Measurements from ENCODE around the gene FILIP1L. TPM values are rescaled to one million over a fixed set of nuclear protein-coding genes. Genes with fewer than 3 reads are reported as not detected.

FILIP1L gene
- polyA plus RNA-seq, 1 of the 3 experiments (the other 2 are of a cell fraction) = 26.8 TPM

DNA sequence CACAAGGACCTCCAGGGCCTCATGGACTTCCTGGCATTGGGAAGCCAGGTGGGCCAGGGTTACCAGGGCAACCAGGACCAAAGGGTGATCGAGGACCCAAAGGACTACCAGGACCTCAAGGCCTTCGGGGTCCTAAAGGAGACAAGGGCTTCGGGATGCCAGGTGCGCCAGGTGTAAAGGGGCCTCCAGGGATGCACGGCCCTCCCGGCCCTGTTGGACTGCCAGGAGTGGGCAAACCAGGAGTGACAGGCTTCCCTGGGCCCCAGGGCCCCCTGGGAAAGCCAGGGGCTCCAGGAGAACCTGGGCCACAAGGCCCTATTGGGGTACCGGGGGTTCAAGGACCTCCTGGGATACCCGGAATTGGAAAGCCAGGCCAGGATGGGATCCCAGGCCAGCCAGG is 319.8 kb downstream of the FILIP1L start:
- no peak overlapping the region for H3K9ac ChIP-seq
- no peaks in the 10 kb centered on the region for H4K20me1 ChIP-seq (ENCODE audit: insufficient read depth)

More for the DNA sequence above, 319.8 kb downstream of the FILIP1L start:
- H3K4me3 ChIP-seq (ENCODE audit: low read depth in 2 of 2, low read length in 1 of 2) = no peak overlapping the region
- ChIA-PET POLR2A (no interaction called here), CTCF (no interaction called here)
- no peak overlapping the region for H3K27ac ChIP-seq (ENCODE audit: low read depth in 2 of 2, low read length in 1 of 2)
- H3K4me2 ChIP-seq = no peak overlapping the region
- no peaks in the 10 kb centered on the region for H3K9me3 ChIP-seq
- TF ChIP-seq, protein P1, sequence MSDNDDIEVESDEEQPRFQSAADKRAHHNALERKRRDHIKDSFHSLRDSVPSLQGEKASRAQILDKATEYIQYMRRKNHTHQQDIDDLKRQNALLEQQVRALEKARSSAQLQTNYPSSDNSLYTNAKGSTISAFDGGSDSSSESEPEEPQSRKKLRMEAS (IDR thresholded peaks at IDR 0.05; ENCODE audit: low read depth) = no peak
- TF ChIP-seq CHD2 (IDR thresholded peaks at IDR 0.05; ENCODE audit: low read length, partially characterized antibody) = no peak
- TF ChIP-seq POLR2AphosphoS5 (IDR thresholded peaks at IDR 0.05; ENCODE audit: low read depth, low read length) = no peak
- no peak for TF ChIP-seq GABPA (IDR thresholded peaks at IDR 0.05; ENCODE audit: low read depth)
- TF ChIP-seq MEF2A (IDR thresholded peaks at IDR 0.05; ENCODE audit: borderline replicate concordance, low read depth) = no peak
- no peak for TF ChIP-seq RAD21 (IDR thresholded peaks at IDR 0.05; ENCODE audit: low read length)
- no peak for TF ChIP-seq SIN3A (IDR thresholded peaks at IDR 0.05; ENCODE audit: borderline replicate concordance, low read depth, low read length)
- no peak for TF ChIP-seq RCOR1 (IDR thresholded peaks at IDR 0.05; ENCODE audit: low read length)
- TF ChIP-seq ELF1 (IDR thresholded peaks at IDR 0.05) = no peak
- TF ChIP-seq, protein P2, sequence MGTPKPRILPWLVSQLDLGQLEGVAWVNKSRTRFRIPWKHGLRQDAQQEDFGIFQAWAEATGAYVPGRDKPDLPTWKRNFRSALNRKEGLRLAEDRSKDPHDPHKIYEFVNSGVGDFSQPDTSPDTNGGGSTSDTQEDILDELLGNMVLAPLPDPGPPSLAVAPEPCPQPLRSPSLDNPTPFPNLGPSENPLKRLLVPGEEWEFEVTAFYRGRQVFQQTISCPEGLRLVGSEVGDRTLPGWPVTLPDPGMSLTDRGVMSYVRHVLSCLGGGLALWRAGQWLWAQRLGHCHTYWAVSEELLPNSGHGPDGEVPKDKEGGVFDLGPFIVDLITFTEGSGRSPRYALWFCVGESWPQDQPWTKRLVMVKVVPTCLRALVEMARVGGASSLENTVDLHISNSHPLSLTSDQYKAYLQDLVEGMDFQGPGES (IDR thresholded peaks at IDR 0.05; ENCODE audit: low read depth, low read length) = no peak
- TF ChIP-seq, protein P3, sequence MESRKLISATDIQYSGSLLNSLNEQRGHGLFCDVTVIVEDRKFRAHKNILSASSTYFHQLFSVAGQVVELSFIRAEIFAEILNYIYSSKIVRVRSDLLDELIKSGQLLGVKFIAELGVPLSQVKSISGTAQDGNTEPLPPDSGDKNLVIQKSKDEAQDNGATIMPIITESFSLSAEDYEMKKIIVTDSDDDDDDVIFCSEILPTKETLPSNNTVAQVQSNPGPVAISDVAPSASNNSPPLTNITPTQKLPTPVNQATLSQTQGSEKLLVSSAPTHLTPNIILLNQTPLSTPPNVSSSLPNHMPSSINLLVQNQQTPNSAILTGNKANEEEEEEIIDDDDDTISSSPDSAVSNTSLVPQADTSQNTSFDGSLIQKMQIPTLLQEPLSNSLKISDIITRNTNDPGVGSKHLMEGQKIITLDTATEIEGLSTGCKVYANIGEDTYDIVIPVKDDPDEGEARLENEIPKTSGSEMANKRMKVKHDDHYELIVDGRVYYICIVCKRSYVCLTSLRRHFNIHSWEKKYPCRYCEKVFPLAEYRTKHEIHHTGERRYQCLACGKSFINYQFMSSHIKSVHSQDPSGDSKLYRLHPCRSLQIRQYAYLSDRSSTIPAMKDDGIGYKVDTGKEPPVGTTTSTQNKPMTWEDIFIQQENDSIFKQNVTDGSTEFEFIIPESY (IDR thresholded peaks at IDR 0.05; ENCODE audit: borderline replicate concordance, low read depth) = no peak
- TF ChIP-seq NRF1 (IDR thresholded peaks at IDR 0.05; ENCODE audit: low read depth, low read length) = no peak
- no peak for TF ChIP-seq SMC3 (IDR thresholded peaks at IDR 0.05; ENCODE audit: low read depth, low read length)
- TF ChIP-seq GATA2 (CRISPR knock-in tag; IDR thresholded peaks at IDR 0.05) = no peak
- no peak for TF ChIP-seq FOXJ3 (CRISPR knock-in tag; IDR thresholded peaks at IDR 0.05)
- TF ChIP-seq, protein P4, sequence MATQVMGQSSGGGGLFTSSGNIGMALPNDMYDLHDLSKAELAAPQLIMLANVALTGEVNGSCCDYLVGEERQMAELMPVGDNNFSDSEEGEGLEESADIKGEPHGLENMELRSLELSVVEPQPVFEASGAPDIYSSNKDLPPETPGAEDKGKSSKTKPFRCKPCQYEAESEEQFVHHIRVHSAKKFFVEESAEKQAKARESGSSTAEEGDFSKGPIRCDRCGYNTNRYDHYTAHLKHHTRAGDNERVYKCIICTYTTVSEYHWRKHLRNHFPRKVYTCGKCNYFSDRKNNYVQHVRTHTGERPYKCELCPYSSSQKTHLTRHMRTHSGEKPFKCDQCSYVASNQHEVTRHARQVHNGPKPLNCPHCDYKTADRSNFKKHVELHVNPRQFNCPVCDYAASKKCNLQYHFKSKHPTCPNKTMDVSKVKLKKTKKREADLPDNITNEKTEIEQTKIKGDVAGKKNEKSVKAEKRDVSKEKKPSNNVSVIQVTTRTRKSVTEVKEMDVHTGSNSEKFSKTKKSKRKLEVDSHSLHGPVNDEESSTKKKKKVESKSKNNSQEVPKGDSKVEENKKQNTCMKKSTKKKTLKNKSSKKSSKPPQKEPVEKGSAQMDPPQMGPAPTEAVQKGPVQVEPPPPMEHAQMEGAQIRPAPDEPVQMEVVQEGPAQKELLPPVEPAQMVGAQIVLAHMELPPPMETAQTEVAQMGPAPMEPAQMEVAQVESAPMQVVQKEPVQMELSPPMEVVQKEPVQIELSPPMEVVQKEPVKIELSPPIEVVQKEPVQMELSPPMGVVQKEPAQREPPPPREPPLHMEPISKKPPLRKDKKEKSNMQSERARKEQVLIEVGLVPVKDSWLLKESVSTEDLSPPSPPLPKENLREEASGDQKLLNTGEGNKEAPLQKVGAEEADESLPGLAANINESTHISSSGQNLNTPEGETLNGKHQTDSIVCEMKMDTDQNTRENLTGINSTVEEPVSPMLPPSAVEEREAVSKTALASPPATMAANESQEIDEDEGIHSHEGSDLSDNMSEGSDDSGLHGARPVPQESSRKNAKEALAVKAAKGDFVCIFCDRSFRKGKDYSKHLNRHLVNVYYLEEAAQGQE (IDR thresholded peaks at IDR 0.05; ENCODE audit: low read depth, low read length) = no peak
- no peak for TF ChIP-seq TCF12 (IDR thresholded peaks at IDR 0.05)
- TF ChIP-seq NFIC (IDR thresholded peaks at IDR 0.05; ENCODE audit: borderline replicate concordance) = no peak
- TF ChIP-seq RFX5 (IDR thresholded peaks at IDR 0.05; ENCODE audit: low read length) = no peak
- no peak for TF ChIP-seq JUND (IDR thresholded peaks at IDR 0.05)
- no peaks in the 10 kb centered on the region for H3K36me3 ChIP-seq (replicated peaks in 1 of 2; ENCODE audit: control insufficient read depth in 1 of 2, insufficient read depth in 2 of 2, low read length in 1 of 2)
- no peaks in the 10 kb centered on the region for H3K9me2 ChIP-seq
- no peaks in the 10 kb centered on the region for H3F3A ChIP-seq (replicated peaks; ENCODE audit: insufficient read depth)
- no peaks in the 10 kb centered on the region for H3K79me2 ChIP-seq (ENCODE audit: insufficient read depth)
- DNase-seq = no peak
- no peaks in the 10 kb centered on the region for H3K27me3 ChIP-seq (ENCODE audit: insufficient read depth)
- H2AFZ ChIP-seq (ENCODE audit: low read depth) = no peak overlapping the region
- no peaks in the 10 kb centered on the region; a peak in 1 of 4 replicates for H3K4me1 ChIP-seq (ENCODE audit: control insufficient read depth in 1 of 2, insufficient read depth in 2 of 2, low read depth in 1 of 2, low read length in 1 of 2)
- WGBS (ENCODE audit: low lambda C conversion rate) = 20% methylated on average over 1 of the region's 8 CpGs

All from SK-N-SH (cell line).